Measurements from ENCODE around the gene BCL2L1.

The BCL2L1 gene

DNA sequence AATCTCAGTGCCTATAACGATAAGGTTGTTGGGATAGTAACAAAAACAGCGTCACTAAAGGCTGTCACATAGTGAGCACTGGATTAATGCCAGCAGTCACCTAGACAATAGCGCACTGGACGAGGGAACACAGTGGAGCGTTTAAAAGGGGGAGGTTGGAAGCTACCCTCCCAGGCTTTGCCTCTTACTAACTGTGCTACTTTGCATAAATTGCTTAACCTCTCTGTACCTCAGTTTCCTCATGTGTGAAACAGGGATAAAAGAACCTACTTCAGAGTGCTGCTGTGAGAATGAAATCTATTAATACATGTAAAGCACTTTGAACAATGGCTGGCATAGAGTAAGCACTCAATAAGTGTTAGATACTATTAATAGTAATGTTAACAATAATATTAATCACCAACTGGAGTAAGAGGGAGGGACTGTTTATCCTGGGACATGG is 10.5 kb downstream of the BCL2L1 start:
- DNase-seq (ENCODE audit: low read depth), result no peak
- H3K4me3 ChIP-seq (ENCODE audit: low read depth, low read length), result no peak overlapping the region

DNA sequence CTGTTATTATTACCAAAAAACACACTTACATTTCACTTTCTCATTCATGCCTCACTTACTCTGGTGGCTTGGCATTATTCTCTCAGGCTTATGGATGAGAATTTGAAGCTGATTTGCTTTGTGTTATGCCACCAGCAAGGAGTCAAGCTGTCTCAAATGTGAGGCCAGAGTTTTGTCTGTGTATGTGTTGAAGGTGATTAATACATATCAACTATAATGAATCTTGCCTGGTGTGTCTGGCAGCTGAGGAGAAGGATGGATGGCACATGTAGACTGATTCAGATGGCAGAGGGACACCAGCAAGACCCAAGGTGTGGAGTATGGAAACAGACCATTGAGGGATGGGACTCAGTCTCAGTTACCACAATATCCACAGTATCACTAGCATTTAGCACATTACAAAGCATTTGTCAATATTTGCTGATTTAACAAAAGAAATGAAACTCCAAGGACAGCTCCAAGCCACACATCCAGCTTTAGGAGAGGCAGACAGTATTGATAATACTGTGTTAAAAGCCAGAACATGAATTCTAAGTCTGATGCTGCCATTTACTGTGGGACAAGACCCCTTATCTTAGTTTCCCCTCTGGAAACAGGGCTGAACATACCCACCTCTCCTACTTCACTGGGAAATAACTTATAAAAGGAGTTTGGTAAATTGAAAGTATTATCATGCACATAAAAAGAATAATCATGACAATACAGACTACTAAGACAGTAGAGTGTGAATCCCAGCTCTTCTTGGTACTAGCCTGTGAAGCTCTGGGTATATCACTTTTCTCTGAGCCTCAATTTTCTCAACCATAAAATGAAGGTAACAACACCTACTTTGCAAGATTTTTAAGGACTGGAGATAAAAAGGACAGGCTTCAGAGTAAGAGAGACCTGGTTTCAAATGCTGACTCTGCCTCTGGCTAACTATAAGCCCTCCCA is 11.2 kb downstream of the BCL2L1 start:
- H3K4me3 ChIP-seq (ENCODE audit: low read depth, low read length), result no peak overlapping the region
- no peak for DNase-seq (ENCODE audit: low read depth)

GRCh38 chr20:31710423-31711108 is 12.1 kb downstream of the BCL2L1 start:
- no peak overlapping the region for H3K4me3 ChIP-seq (ENCODE audit: low read depth, low read length)
- no peak for DNase-seq (ENCODE audit: low read depth)

- no peak overlapping the region for H3K4me3 ChIP-seq (ENCODE audit: low read depth, low read length)
- DNase-seq (ENCODE audit: low read depth), result no peak
Observed at GRCh38 chr20:31709939-31710338, 12.7 kb downstream of the BCL2L1 start.

DNA sequence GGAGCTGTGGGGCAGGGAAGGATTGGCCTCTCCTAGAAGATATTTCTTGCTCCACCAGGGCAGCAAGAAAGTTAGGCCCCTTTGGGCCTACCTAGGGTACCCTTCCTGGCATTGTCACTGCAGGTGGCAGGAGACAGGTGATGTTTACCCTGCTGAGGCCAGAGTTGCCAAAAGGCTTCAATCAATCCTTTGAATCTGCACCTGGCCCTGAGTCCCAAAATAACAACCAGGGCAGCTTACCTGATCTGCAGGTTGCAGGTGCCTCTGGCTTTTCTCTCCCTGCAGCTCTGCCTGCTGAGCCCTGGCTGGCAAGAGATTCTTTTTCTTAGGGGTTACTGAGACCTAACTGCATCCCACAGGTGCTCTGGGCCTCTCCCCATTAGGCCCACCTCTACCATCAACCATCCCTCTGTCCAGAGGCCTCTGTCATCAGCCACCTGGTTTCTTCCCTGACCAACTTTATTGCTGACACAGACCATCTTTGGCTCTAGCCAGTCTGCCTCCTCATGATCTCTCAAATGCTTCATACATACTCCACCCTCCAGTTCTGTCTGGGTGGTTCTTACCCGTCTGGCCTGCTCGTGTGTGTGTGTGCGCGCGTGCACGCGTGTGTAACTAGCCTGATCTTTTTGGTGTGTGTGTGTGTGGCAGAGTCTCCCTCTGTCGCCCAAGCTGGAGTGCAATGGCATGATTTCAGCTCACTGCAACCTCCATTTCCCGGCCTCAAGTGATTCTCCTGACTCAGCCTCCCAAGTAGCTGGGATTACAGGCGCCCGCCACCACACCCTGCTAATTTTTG is 13.7 kb downstream of the BCL2L1 start:
- H3K4me3 ChIP-seq (ENCODE audit: low read depth, low read length), result no peak overlapping the region
- DNase-seq (ENCODE audit: low read depth), result no peak

DNA sequence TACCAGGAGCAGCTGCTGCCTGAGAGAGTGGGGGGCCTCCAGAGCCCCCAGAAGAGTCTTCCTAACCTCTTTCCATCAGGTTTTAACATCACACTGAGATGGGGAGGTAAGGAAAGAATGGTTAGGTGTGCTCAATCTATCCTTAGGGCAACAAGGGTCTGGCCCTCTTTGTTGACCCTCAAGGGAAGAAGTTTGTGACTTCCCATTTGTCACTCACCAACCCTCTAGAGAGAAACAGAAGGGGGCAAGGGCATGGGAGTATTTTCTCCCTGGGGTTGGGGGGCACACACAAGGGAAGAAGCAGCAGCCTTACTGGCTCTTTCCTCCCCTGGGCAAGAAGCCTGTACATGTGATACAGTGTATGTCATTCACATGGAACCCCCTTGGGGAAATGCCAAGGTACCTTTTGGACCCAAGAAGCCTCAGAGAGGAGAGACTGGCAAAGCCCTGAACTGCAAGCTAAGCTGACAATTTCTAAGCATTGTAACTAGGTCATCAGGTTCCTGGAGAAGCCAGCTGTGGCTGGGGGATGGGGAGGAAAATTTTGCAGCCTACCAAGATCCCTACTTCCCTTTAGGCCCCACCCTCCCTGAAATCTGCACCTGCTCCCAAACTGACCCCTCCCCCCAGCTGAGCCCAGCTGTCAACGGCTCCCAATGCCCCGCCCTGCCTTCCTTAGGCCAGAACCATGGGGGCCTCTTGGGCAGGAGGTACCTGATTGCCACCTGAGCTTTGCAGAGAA is 14.5 kb downstream of the BCL2L1 start:
- H3K4me3 ChIP-seq (ENCODE audit: low read depth, low read length), result no peak overlapping the region
- DNase-seq (ENCODE audit: low read depth), result no peak

DNA sequence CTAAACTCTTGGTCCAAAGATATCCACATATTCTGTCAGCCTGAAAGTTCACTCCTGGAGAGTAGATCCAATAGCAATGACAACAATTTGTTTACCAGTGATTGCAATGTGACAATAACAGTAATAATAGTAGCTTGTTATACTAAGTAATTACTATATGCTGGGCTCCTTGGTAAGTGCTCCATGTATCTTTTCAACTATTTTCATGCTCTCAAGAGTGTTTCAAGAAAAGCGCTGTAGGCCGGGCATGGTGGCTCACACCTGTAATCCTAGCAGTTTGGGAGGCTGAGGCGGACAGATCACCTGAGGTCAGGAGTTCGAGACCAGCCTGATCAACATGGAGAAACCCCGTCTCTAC is 15.4 kb downstream of the BCL2L1 start:
- no peak overlapping the region for H3K4me3 ChIP-seq (ENCODE audit: low read depth, low read length)

GRCh38 chr20:31706607-31707257 is 15.9 kb downstream of the BCL2L1 start:
- DNase-seq (ENCODE audit: low read depth), result no peak
- H3K4me3 ChIP-seq (ENCODE audit: low read depth, low read length), result no peak overlapping the region

More for the DNA sequence above, 15.4 kb downstream of the BCL2L1 start:
- no peak for DNase-seq (ENCODE audit: low read depth)

GRCh38 chr20:31705598-31706597 is 16.8 kb downstream of the BCL2L1 start:
- no peak for DNase-seq (ENCODE audit: low read depth)
- no peak overlapping the region for H3K4me3 ChIP-seq (ENCODE audit: low read depth, low read length)

DNA sequence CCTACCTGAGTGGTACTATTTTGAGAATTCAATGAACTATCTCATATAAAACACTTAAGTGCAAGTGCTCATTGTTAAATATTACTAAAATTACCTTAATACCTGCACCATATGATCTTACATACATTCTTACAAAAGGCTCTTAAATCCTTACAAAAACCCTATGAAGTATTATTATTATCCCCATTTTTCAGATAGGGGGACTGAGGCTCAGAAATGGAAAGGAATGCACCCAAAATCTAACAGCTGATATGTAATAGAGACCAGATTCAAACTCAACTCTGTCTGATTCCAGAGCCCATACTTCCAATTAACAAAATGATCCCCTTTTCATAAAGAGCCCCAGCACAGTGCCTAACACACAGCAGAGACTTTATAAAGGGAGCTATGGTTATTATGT is 17.5 kb downstream of the BCL2L1 start:
- H3K4me3 ChIP-seq (ENCODE audit: low read depth, low read length), result no peak overlapping the region

GRCh38 chr20:31704225-31705119 is 18.2 kb downstream of the BCL2L1 start:
- H3K4me3 ChIP-seq (ENCODE audit: low read depth, low read length), result no peak overlapping the region
- no peak for DNase-seq (ENCODE audit: low read depth)

More for the DNA sequence above, 17.5 kb downstream of the BCL2L1 start:
- DNase-seq (ENCODE audit: low read depth), result no peak

- no peak for DNase-seq (ENCODE audit: low read depth)
- H3K4me3 ChIP-seq (ENCODE audit: low read depth, low read length), result no peak overlapping the region
Observed at GRCh38 chr20:31701591-31701990, 21.1 kb downstream of the BCL2L1 start.

DNA sequence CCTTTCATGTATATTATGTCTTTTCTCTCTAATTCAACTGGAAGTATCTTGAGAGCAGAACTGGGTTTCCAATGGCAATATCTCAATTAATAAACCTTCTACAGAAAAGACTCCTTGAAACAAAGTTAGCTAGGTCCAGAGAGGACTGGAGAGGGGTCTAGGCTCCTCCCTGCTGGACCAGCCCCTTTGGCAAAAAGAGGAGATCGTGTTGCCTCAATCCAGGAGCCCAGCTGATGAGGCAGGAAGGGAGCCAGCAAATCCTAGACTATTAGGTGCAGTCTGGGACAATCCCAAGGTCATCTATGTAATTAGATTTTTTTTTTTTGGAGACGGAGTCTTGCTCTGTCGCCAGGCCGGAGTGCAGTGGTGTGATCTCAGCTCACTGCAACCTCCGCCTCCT is 21.9 kb downstream of the BCL2L1 start:
- no peak overlapping the region for H3K4me3 ChIP-seq (ENCODE audit: low read depth, low read length)
- no peak for DNase-seq (ENCODE audit: low read depth)

- no peak overlapping the region for H3K4me3 ChIP-seq (ENCODE audit: low read depth, low read length)
- DNase-seq (ENCODE audit: low read depth), result no peak
Observed at GRCh38 chr20:31699801-31700728, 22.6 kb downstream of the BCL2L1 start.

DNA sequence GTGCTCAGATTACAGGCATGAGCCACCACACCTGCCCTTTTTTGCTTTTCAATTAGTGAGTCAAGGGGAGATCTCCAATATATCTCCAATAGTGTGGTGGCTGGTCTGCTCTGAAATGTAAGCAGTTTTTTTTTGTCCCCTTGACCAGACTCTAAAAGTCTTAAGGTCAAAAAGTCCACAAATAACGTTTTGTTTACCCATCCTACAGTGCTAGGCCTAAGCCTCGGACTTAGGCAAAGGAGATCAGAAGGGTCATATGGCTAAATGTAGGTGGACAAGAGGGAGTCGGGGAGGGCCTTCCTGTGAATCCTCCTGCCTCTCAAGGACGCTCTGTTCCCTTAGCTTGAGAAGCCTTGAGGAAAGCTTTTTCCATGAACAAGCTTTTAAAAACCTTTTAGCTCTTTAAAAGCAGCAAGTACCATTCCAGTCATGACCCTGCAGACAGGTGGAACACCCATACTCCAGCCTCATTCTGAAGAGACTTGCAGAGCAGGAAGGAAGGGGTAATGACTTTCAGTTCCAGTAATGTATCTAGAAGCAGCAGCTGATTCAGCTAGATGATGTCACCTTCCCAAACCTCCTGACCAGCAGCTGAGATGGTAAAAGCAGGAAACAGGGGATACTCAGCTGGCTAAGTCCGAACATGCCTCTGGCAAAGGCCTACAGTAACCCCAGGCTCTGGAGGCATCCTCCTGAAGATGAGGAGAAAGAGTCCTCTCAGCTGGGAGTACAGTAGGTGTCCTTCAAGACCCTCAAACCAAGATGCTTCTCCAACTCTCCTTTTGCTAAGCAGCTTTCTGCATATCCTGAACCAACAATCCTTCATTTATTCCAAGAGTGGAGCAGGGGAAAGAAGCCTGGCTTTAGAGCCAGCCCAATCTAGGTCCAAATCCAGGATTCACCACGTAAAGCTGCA is 23.6 kb downstream of the BCL2L1 start:
- peak; percentile 89 for DNase-seq (ENCODE audit: low read depth)
- H3K4me3 ChIP-seq (ENCODE audit: low read depth, low read length), result no peak overlapping the region
